BJ (cell line): ENCODE results near the gene PKMYT1. TPM values are rescaled to one million over a fixed set of nuclear protein-coding genes. Genes with fewer than 3 reads are reported as not detected.

Source experiments
- CTCF ChIA-PET: fragments of 350-600 bp; formaldehyde crosslinking; extraction: SDS; loops from one replicate; lab custom pipeline; 2021; ENCODE audit warnings: antibody characterized with exemption, inconsistent platforms; lab: Yijun Ruan, JAX
- POLR2A ChIA-PET: fragments of 300-600 bp; sonication (Branson Sonifier 250); formaldehyde crosslinking; extraction: SDS; loops from one replicate; lab custom pipeline; 2021; ENCODE audit warnings: antibody characterized with exemption; lab: Charles Lee
- DNase-seq: peaks from one replicate; pipeline ENCODE4 v3.0.0-alpha.2; 2011; ENCODE audit warnings: low read depth
- H3K27me3 ChIP-seq: 2 replicates; pipeline ENCODE4 v1.6.0; 2011; ENCODE audit warnings: low read length; ENCODE audit not compliant: control insufficient read depth, insufficient read depth
- H3K36me3 ChIP-seq: 2 replicates; pipeline ENCODE4 v1.5.1; 2011; ENCODE audit warnings: low read length; ENCODE audit not compliant: control insufficient read depth, insufficient read depth
- H3K4me3 ChIP-seq: 2 replicates; pipeline ENCODE4 v1.5.1; 2011; ENCODE audit warnings: low read depth, mild to moderate bottlenecking, control low read depth, low read length
- CTCF ChIP-seq: IDR thresholded peaks from 2 replicates; pipeline ENCODE4 v1.5.1; 2011; ENCODE audit warnings: low read depth, mild to moderate bottlenecking, control low read depth, inconsistent platforms, low read length, moderate library complexity; ENCODE audit not compliant: insufficient read depth
- polyA plus RNA-seq: library from polyadenylated mRNA; depleted of rRNA; stranded (reverse); fragments of >200 nt; gene quantifications from 2 replicates; pipeline ENCODE4 v1.2.3, GENCODE V29; 2011

Gene PKMYT1
- polyA plus RNA-seq, 1 experiment = 6.9 TPM

- no peak for TF ChIP-seq CTCF
Observed at GRCh38 chr16:2960183-2961010, 19.8 kb downstream of the PKMYT1 start.

GRCh38 chr16:2959206-2959605 is 21.0 kb downstream of the PKMYT1 start:
- Histone ChIP-seq H3K36me3 (no peaks in the 10 kb centered on the region), H3K4me3 (no peak overlapping the region), H3K27me3 (peaks cover 25% of the 10 kb centered on the region)
- no peak for TF ChIP-seq CTCF
- DNase-seq = no peak
- POLR2A ChIA-PET = no interaction called here
- CTCF ChIA-PET = interaction anchor here (0.8 to 1.9 kb wide), 4 partner anchors 22 to 47 kb away, joined by 3 to 5 read pairs (median 4); no protein-coding TSS in a partner anchor

More at GRCh38 chr16:2960183-2961010, 19.8 kb downstream of the PKMYT1 start:
- Histone ChIP-seq H3K27me3 (peaks cover 31% of the 10 kb centered on the region), H3K36me3 (no peaks in the 10 kb centered on the region), H3K4me3 (no peak overlapping the region)
- CTCF ChIA-PET = interaction anchor here (0.8 to 1.9 kb wide), 4 partner anchors 8 to 41 kb away, joined by 4 to 12 read pairs (median 5); no protein-coding TSS in a partner anchor
- POLR2A ChIA-PET = no interaction called here
- DNase-seq = no peak

GRCh38 chr16:2956579-2956956 is 23.7 kb downstream of the PKMYT1 start:
- no peak for TF ChIP-seq CTCF
- H3K4me3 ChIP-seq = no peak overlapping the region
- ChIA-PET POLR2A (interaction anchor here (0.5 kb wide), 1 partner anchor 14 kb away, joined by 6 read pairs; no protein-coding TSS in a partner anchor), CTCF (interaction anchor here (1.0 kb wide), 1 partner anchor 30 kb away, joined by 3 read pairs; no protein-coding TSS in a partner anchor)
- H3K36me3 ChIP-seq = no peaks in the 10 kb centered on the region
- DNase-seq = no peak
- peaks cover 8% of the 10 kb centered on the region; the same call in 1 of the 2 replicates for H3K27me3 ChIP-seq

GRCh38 chr16:2955779-2956578 is 24.3 kb downstream of the PKMYT1 start:
- no peak overlapping the region for H3K4me3 ChIP-seq
- CTCF ChIA-PET = interaction anchor here (1.0 kb wide), 2 partner anchors 8 to 29 kb away, joined by 3 read pairs; partner anchors contain the start of gene KREMEN2

More at GRCh38 chr16:2955779-2956578, 24.3 kb downstream of the PKMYT1 start:
- POLR2A ChIA-PET = no interaction called here
- no peak for TF ChIP-seq CTCF
- H3K36me3 ChIP-seq = no peaks in the 10 kb centered on the region
- H3K27me3 ChIP-seq = peaks cover 8% of the 10 kb centered on the region; the same call in 1 of the 2 replicates
- DNase-seq = no peak
